GM13977 (cell line): Measurements from ENCODE around the gene TMEM132D.

Source experiments
- DNase-seq: peaks from one replicate; pipeline ENCODE4 v3.0.0; 2012; ENCODE audit warnings: low spot score
- CTCF ChIP-seq: IDR thresholded peaks from 2 replicates; pipeline ENCODE4 v1.5.1; 2012; ENCODE audit warnings: mild to moderate bottlenecking, control low read depth; ENCODE audit not compliant: insufficient read depth; ENCODE audit errors: extremely low read depth, missing control alignments
- in situ Hi-C: fragments of 300-500 bp; cut with MboI; formaldehyde crosslinking; loops from one replicate; pipeline ENCODE4 v1.12.0; 2022; ENCODE audit warnings: low sequenced_read_pairs, low pct_unique_long_range_greater_than_20kb, mixed read lengths, inconsistent platforms; ENCODE audit not compliant: unreplicated experiment

The TMEM132D gene

GRCh38 chr12:129927316-129927900 is 23.6 kb upstream of the TMEM132D start:
- DNase-seq = no peak
- no peak for TF ChIP-seq CTCF
- in situ Hi-C loops = no loop called here

GRCh38 chr12:129911428-129912049 is 7.7 kb upstream of the TMEM132D start:
- peak; percentile 76 for DNase-seq
- peak; percentile 89 for TF ChIP-seq CTCF
- in situ Hi-C loops = loop anchor here (25.0 kb wide), 1 partner anchor 1649 kb away; the partner anchor contains the start of gene TMEM132C

GRCh38 chr12:129909051-129910020 is 5.5 kb upstream of the TMEM132D start:
- in situ Hi-C loops = loop anchor here (25.0 kb wide), 1 partner anchor 1647 kb away; the partner anchor contains the start of gene TMEM132C
- no peak for TF ChIP-seq CTCF
- no peak for DNase-seq

GRCh38 chr12:129903092-129903945 is 506 bp downstream of the TMEM132D start:
- no peak for DNase-seq
- no peak for TF ChIP-seq CTCF
- in situ Hi-C loops = loop anchor here (25.0 kb wide), 1 partner anchor 1641 kb away; the partner anchor contains the start of gene TMEM132C

- in situ Hi-C loops = loop anchor here (25.0 kb wide), 1 partner anchor 1640 kb away; the partner anchor contains the start of gene TMEM132C
- no peak for TF ChIP-seq CTCF
- DNase-seq = no peak
Measured at GRCh38 chr12:129902371-129903091, 1.3 kb downstream of the TMEM132D start.
